ENCODE data around the gene GASK1A. TPM values are rescaled to one million over a fixed set of nuclear protein-coding genes. Genes with fewer than 3 reads are reported as not detected.

Gene GASK1A
- total and polyA plus RNA-seq, 2 of the 4 experiments (the other 2 are of a cell fraction) = 0.18 to 0.19 TPM

- Histone ChIP-seq H4K8ac (ENCODE audit: low read depth in 2 of 2, low read length in 2 of 2) (no peak overlapping the region), H2AFZ (replicated peaks; ENCODE audit: low read length, poor library complexity) (no peak overlapping the region), H3K4me1 (ENCODE audit: control insufficient read depth, insufficient read depth, low read length) (no peaks in the 10 kb centered on the region), H2BK5ac (ENCODE audit: low read depth, low read length, poor library complexity, severe bottlenecking) (no peak overlapping the region), H2BK15ac (ENCODE audit: low read depth, low read length) (no peak overlapping the region), H4K5ac (ENCODE audit: low read depth, low read length) (no peak overlapping the region), H3K18ac (ENCODE audit: low read depth, low read length) (no peak overlapping the region), H3K27me3 (ENCODE audit: control insufficient read depth, insufficient read depth, low read length) (no peaks in the 10 kb centered on the region), H3K4ac (ENCODE audit: low read depth, low read length) (no peak overlapping the region), H3K36me3 (ENCODE audit: control insufficient read depth, insufficient read depth, low read length) (no peaks in the 10 kb centered on the region; the same call in 1 of the 2 replicates), H3K4me2 (ENCODE audit: low read depth, low read length) (no peak overlapping the region), H3K9me1 (ENCODE audit: insufficient read depth, low read length) (no peaks in the 10 kb centered on the region), H3K23ac (ENCODE audit: low read depth, low read length) (no peak overlapping the region), H2AK9ac (replicated peaks; ENCODE audit: low read depth, low read length, poor library complexity) (no peak overlapping the region), H4K91ac (ENCODE audit: insufficient read depth, low read depth, low read length) (no peak overlapping the region), H3K14ac (replicated peaks; ENCODE audit: low read depth, low read length) (no peak overlapping the region), H3K56ac (ENCODE audit: extremely low read depth, insufficient read depth, low read length) (no peak overlapping the region), H2AK5ac (ENCODE audit: low read depth, low read length) (no peak overlapping the region), H3K9me3 (ENCODE audit: control insufficient read depth, insufficient read depth, low read length) (no peaks in the 10 kb centered on the region), H2BK120ac (ENCODE audit: low read depth, low read length) (no peak overlapping the region), H3K9ac (ENCODE audit: low read depth, low read length) (no peak overlapping the region), H3K79me1 (ENCODE audit: low read depth in 1 of 2, low read length in 2 of 2) (no peaks in the 10 kb centered on the region), H4K20me1 (ENCODE audit: insufficient read depth, low read length) (no peaks in the 10 kb centered on the region), H3K27ac (ENCODE audit: insufficient read depth, low read length) (no peak overlapping the region), H2BK20ac (ENCODE audit: low read depth, low read length) (no peak overlapping the region), H3K4me3 (ENCODE audit: insufficient read depth, low read depth, low read length) (no peak overlapping the region)
- DNase-seq (no peak), ATAC-seq (ENCODE audit: low read depth) (no peak)
- no TSS peak for BruUV-seq (replicated peaks)
- TF ChIP-seq, protein P1, sequence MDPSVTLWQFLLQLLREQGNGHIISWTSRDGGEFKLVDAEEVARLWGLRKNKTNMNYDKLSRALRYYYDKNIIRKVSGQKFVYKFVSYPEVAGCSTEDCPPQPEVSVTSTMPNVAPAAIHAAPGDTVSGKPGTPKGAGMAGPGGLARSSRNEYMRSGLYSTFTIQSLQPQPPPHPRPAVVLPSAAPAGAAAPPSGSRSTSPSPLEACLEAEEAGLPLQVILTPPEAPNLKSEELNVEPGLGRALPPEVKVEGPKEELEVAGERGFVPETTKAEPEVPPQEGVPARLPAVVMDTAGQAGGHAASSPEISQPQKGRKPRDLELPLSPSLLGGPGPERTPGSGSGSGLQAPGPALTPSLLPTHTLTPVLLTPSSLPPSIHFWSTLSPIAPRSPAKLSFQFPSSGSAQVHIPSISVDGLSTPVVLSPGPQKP (IDR thresholded peaks at IDR 0.05; ENCODE audit: borderline replicate concordance, low read depth, low read length) = no peak
- TF ChIP-seq POLR2A (IDR thresholded peaks at IDR 0.05; ENCODE audit: low read depth, low read length) = no peak
- no peak for TF ChIP-seq BHLHE40 (IDR thresholded peaks at IDR 0.05; ENCODE audit: low read depth, low read length)
- TF ChIP-seq MAZ (IDR thresholded peaks at IDR 0.05; ENCODE audit: borderline replicate concordance, low read depth, low read length) = no peak
- no peak for TF ChIP-seq CTCF (conservative IDR thresholded peaks at IDR 0.05; ENCODE audit: low read depth, low read length)
- TF ChIP-seq SMC3 (IDR thresholded peaks at IDR 0.05; ENCODE audit: low read depth, low read length) = no peak
- TF ChIP-seq RCOR1 (IDR thresholded peaks at IDR 0.05; ENCODE audit: insufficient replicate concordance, low read length) = no peak
- no peak for TF ChIP-seq RFX5 (IDR thresholded peaks at IDR 0.05; ENCODE audit: low read depth, low read length)
- TF ChIP-seq, protein P2, sequence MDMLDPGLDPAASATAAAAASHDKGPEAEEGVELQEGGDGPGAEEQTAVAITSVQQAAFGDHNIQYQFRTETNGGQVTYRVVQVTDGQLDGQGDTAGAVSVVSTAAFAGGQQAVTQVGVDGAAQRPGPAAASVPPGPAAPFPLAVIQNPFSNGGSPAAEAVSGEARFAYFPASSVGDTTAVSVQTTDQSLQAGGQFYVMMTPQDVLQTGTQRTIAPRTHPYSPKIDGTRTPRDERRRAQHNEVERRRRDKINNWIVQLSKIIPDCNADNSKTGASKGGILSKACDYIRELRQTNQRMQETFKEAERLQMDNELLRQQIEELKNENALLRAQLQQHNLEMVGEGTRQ (IDR thresholded peaks at IDR 0.05; ENCODE audit: low read depth, low read length) = no peak
- no peak for TF ChIP-seq RAD21 (IDR thresholded peaks at IDR 0.05; ENCODE audit: low read length)
- dilution Hi-C loops (cut with HindIII; ENCODE audit: low sequenced_read_pairs, unreplicated experiment) = no loop called here
- WGBS, 2 experiments (ENCODE audit: extremely low coverage in 2 of 2, insufficient read length in 1 of 2) = no CpG with 5 or more reads among the region's 4 CpGs
- ChIA-PET CTCF (no interaction called here), POLR2A (ENCODE audit: unreplicated experiment) (no interaction called here)
- intact Hi-C loops (cut with micrococcal nuclease) = no loop called here
- in situ Hi-C loops (cut with MboI; ENCODE audit: low sequenced_read_pairs) = no loop called here
Measured at GRCh38 chr3:43074482-43074881, 95.4 kb downstream of the GASK1A start.

Measured in IMR-90 (cell line).